NCI-H2227 (cell line): ENCODE data around the gene TSHR.

Experiments
- DNase-seq: peaks from one replicate; lab custom pipeline; 2025; ENCODE audit not compliant: unreplicated experiment; lab: John Stamatoyannopoulos, UW

The TSHR gene

GRCh38 chr14:81172881-81173280 lies 217.5 kb downstream of the TSHR start:
- DNase-seq: no peak

GRCh38 chr14:81176241-81176640 lies 220.8 kb downstream of the TSHR start:
- DNase-seq: no peak

- DNase-seq: no peak
Observed at GRCh38 chr14:81177225-81177624, 221.8 kb downstream of the TSHR start.

GRCh38 chr14:81178063-81178462 lies 222.6 kb downstream of the TSHR start:
- no peak for DNase-seq

- DNase-seq: no peak
Observed at GRCh38 chr14:81179631-81180030, 224.2 kb downstream of the TSHR start.

GRCh38 chr14:81187832-81188522 lies 232.6 kb downstream of the TSHR start:
- no peak for DNase-seq

GRCh38 chr14:81192594-81192993 lies 237.2 kb downstream of the TSHR start:
- no peak for DNase-seq

- no peak for DNase-seq
Observed at GRCh38 chr14:81193924-81194633, 238.7 kb downstream of the TSHR start.
